Activated naive CD4-positive, alpha-beta T cell treated with anti-CD3 and anti-CD28 coated beads, Interleukin-2, amount 50 U/mL, for 72 hours (primary cell): ENCODE results near the gene NPY4R2. TPM values are rescaled to one million over a fixed set of nuclear protein-coding genes. Genes with fewer than 3 reads are reported as not detected.
"Not testable (repeated sequence)": the region's sequence is repeated elsewhere in the genome, so short reads cannot be mapped to it uniquely, and the experiment has no call there.

Source experiments
- ATAC-seq, 2 donors: fragments of 150-1000 bp; cut with Tn5 transposase; 2 replicates each; pipeline ENCODE4 v1.10.0; 2021; ENCODE audit warnings: mild to moderate bottlenecking in 2 of 2, moderate library complexity in 2 of 2
- DNase-seq, 2 donors: peaks; one replicate each; pipeline ENCODE4 v3.0.0; 2021 to 2022; ENCODE audit warnings: low spot score in 2 of 2
- H3K27ac Mint-ChIP-seq, 2 donors: one replicate each; pipeline ENCODE4 v1.8.0; 2022; ENCODE audit warnings: mild to moderate bottlenecking in 2 of 2, mixed read lengths in 2 of 2
- H3K36me3 Mint-ChIP-seq, 2 donors: one replicate each; pipeline ENCODE4 v1.8.0; 2022; ENCODE audit warnings: mixed read lengths in 2 of 2
- H3K9me3 Mint-ChIP-seq, 2 donors: one replicate each; pipeline ENCODE4 v1.8.0; 2022; ENCODE audit warnings: mixed read lengths in 2 of 2
- total RNA-seq, 2 donors: library from RNA; stranded (reverse); gene quantifications; one replicate each; pipeline ENCODE4 v1.2.3, GENCODE V29; 2022

NPY4R2 gene, protein sequence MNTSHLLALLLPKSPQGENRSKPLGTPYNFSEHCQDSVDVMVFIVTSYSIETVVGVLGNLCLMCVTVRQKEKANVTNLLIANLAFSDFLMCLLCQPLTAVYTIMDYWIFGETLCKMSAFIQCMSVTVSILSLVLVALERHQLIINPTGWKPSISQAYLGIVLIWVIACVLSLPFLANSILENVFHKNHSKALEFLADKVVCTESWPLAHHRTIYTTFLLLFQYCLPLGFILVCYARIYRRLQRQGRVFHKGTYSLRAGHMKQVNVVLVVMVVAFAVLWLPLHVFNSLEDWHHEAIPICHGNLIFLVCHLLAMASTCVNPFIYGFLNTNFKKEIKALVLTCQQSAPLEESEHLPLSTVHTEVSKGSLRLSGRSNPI
- total RNA-seq: not detected

DNA sequence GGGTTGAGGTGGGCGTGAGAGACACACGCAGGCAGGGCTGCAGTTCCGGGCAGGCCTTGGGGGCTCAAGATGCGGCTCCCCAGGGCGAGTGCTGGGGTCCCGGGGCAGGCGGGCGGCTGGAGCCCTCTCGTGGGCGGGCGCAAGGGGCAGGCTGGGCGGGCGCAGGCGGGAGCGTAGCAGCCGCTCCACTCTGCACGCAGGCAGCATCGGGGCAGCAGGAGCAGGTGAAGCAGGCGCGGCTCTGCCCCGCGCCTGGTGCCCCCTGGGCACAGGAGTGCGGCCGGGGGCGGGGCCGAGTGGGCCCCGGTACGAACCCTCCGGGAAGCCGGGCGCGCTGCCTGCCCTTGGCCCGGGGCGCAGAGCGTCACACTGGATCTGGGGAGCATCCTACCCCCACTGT is at the start of gene NPY4R2:
NPY4R2 (plus strand) TSS at position 188 of the 400 bp plus-strand sequence. CDS start 3,326 bp downstream, outside the sequence.
- H3K9me3 Mint-ChIP-seq, H3K27ac Mint-ChIP-seq, DNase-seq, H3K36me3 Mint-ChIP-seq, ATAC-seq: not testable (repeated sequence)

DNA sequence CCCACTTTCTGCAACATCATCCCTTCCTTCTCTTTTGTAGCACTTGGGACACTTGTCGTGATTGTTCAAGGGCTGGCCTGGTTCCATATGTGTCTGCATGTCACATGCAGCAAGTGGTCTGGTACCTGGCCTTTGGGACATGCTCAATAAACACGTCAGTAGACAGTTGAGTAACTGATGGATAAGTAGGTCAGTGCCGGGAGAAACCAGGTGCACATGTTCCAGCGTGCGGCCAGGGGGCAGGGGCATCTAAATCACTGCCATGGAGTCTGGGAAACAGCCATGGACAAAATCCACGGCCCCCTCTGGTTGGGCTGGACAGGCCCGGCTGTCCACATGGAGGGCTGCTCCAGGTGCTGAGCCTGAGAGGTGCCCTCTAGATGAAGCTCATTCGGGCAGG is 47.6 kb upstream of the NPY4R2 start:
- H3K9me3 Mint-ChIP-seq: not testable (repeated sequence)

DNA sequence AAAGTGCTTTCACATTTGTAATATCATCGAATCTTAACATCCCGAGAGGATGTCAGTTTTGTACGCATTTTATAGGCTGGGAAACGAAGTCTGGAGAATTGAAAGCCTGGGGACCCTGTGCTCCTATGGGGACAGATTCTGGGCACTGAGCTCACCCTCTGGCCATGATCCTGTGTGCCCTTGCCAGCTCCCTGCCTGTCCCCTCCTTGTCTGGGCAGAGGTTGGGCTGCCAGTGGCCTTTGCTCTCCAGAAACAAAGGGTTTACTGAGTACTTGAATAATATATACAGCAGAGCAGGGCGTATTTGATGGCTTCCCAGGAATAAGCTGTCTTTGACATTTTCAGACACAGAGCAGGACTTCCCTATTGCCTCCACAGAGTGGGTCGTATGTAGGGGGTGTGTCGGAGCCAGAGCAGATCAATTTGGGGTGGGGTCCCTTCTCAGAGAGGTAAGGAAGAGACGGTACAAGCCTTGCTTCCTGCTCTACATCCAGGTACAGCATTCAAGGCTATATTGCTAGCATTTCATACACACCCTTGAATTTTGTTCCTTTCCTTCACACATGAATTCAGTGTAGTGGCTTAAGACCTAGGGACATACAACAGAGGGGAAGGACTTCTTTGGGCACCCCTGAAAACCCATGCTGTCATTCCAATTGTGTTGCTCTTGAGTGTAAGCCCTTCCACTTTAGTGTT is 46.8 kb upstream of the NPY4R2 start:
- ATAC-seq, H3K9me3 Mint-ChIP-seq, H3K36me3 Mint-ChIP-seq: not testable (repeated sequence)

More for the DNA sequence above, 47.6 kb upstream of the NPY4R2 start:
- DNase-seq, H3K27ac Mint-ChIP-seq, ATAC-seq, H3K36me3 Mint-ChIP-seq: not testable (repeated sequence)

DNA sequence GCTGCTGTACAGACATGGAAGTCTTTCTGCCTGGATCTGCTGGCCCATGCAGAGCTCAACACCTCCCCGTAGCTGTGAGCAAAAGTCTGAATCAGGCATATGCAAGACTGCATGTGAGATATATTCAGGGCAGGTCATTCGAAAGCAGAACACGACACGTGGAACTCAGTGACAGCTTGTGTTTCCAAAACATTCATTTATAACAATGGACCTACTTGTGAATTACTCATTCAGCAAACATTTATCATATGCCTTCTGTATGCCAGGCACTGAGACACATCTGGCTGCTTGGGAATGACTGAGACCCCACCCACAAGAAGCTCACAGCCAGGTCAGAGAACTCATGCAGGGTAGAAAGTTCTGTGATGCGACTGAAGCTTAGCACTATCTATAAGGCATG is 46.2 kb upstream of the NPY4R2 start:
- H3K27ac Mint-ChIP-seq, ATAC-seq: not testable (repeated sequence)

More for the DNA sequence above, 46.8 kb upstream of the NPY4R2 start:
- not testable (repeated sequence) for DNase-seq, H3K27ac Mint-ChIP-seq

DNA sequence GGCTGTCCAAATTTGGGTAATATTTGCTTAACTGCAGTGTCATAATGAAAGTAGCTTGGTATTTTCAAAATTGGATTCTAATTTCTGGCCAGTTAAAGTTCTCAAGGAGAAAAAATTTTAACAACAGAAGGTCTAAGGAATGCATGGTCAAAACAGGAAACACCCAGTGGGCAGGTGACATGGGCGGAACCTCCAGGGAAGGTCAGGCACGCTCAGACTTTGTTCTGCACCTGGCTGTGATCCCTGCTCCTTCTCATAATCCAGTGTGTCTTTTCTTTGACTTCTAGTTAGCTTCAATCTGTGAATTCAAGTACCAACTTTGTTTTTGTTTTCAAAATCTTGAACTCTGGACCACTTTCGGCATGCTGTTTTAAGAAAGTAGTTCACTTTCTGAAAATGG is 34.2 kb upstream of the NPY4R2 start:
- H3K27ac Mint-ChIP-seq, H3K9me3 Mint-ChIP-seq, ATAC-seq, H3K36me3 Mint-ChIP-seq, DNase-seq: not testable (repeated sequence)

More for the DNA sequence above, 46.2 kb upstream of the NPY4R2 start:
- H3K9me3 Mint-ChIP-seq, H3K36me3 Mint-ChIP-seq, DNase-seq: not testable (repeated sequence)

DNA sequence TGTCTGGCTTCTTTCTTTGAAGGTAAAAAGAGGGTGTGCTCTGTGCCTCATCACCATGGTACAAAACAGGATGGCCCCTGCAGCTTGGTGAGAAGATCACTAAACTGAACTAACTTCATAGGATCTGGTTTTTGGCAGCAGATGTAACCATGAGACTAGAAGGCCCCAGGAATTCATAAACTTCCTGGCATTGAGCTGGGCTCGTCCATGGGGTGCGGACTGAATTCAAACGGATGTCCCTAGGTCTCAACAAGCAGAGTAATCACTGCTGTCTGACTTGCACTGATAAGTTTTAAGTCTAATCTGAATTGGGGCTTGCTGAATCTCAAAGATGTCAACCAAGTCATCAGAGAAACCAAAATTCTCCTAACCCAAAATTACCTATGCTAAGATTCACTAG is 33.5 kb upstream of the NPY4R2 start:
- not testable (repeated sequence) for H3K36me3 Mint-ChIP-seq, H3K9me3 Mint-ChIP-seq, DNase-seq, H3K27ac Mint-ChIP-seq, ATAC-seq

DNA sequence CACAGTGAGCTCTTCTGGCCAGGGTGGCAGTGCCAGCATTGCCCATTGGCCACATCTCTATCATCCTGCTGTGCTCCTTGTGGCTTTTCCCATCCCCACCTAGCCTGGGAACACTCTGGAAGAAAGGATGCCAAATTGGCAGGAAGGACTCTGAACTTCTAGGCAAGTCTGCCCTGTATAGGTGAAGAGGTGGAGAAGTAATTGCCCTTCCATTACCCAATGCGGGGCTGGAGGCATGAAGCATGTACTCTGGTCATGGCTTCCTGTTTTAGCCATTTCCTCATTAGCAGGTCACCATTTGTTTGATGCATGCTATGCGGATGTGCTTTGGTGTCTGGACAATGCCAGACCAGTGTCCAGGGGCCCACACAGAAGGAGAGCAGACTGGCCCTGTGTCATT is 32.1 kb upstream of the NPY4R2 start:
- not testable (repeated sequence) for H3K9me3 Mint-ChIP-seq, H3K36me3 Mint-ChIP-seq, DNase-seq, H3K27ac Mint-ChIP-seq, ATAC-seq

DNA sequence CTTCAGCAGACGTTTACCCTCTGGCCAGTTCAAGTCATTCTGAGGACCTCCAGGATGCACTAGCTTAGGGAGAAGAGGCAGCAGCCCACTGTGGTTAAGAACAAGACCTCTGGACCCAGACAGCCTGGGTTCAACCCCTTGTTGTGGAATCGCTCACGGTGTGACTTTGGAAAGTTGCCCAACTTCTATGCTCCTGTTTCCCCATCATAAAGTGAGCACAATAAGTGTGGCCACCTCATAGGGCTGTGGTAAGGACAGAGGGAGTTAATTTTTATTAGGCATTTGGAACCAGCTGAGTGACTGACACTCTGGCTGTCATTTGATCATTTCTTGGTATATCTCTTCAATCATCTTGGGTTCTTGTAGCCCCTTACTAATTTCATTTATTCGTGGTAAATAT is 31.6 kb upstream of the NPY4R2 start:
- not testable (repeated sequence) for DNase-seq, H3K36me3 Mint-ChIP-seq, H3K9me3 Mint-ChIP-seq, H3K27ac Mint-ChIP-seq, ATAC-seq

DNA sequence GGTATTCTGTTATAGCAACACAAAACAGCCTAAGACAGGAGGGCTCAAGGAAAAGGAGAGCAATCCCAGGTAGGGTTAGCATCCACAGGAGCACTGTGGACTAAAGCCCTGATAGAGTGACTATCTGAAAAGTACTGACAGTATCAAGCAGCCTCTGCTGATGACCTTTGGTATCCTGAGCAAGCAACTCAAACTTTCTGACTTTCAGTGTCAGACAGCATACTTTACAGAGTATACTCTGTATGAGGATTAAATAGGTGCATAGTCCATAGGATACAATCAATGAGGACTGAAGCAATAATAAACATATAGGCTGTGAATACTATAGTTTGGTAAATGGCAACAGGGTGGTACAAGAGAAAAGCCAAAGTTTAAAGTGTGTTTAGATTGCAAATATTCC is 27.7 kb upstream of the NPY4R2 start:
- not testable (repeated sequence) for ATAC-seq, DNase-seq, H3K9me3 Mint-ChIP-seq, H3K36me3 Mint-ChIP-seq, H3K27ac Mint-ChIP-seq

DNA sequence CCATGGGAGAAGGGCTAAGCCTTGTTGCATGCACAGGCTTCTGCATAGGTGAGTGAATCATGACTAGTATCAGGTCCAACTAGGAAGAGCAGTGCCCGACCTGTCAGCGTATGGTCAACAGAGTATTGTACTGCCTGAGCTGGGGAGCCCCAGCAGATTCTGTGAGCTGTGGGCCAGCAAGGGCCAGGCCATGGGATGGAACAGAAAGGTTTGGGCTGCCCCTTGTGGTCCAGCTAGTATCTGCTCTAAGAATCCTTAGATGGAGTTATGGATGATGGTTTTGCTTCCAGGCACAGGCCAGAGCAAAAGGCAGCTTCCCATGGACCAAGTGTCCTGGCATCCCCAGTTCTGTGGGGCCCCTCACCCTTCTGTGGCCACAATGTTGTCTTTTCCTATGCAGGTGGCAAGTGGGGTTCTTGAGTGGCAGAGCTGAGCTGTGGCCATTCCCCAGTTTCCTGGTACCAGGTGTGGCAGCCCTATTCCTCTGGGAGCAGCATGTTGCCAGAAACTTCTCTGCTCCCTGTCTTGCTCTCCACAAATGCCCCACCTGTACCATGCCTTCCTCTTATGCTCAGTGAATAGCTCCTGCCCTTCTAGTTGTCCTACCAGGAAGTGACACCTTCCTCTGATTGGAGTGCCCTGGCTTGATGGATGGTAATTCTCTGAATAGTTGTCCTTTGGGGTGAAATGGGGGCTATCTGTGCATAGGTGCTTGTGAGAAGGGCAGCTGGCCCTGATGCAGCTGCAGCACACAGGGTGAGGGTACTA is 25.8 kb upstream of the NPY4R2 start:
- not testable (repeated sequence) for DNase-seq, H3K36me3 Mint-ChIP-seq, H3K27ac Mint-ChIP-seq, ATAC-seq, H3K9me3 Mint-ChIP-seq

DNA sequence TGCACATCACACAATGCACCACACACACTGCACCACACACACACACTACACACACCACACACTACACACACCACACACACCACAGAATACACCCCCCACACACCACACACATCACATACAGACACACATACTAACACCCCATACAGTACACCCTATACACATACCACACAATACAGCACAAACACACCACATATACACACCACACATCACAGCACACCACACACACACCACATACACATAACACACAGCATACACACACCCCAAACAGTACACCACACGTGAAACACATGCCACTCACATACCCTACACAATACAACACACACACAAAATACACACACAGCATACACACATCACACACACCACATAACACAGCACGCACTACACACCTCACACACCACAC is 23.9 kb upstream of the NPY4R2 start:
- not testable (repeated sequence) for H3K36me3 Mint-ChIP-seq, H3K9me3 Mint-ChIP-seq, DNase-seq
- peak overlapping the region in 1 of 2 donors; percentile 5 for H3K27ac Mint-ChIP-seq
- ATAC-seq: peak in 1 of 2 donors; percentile 34

DNA sequence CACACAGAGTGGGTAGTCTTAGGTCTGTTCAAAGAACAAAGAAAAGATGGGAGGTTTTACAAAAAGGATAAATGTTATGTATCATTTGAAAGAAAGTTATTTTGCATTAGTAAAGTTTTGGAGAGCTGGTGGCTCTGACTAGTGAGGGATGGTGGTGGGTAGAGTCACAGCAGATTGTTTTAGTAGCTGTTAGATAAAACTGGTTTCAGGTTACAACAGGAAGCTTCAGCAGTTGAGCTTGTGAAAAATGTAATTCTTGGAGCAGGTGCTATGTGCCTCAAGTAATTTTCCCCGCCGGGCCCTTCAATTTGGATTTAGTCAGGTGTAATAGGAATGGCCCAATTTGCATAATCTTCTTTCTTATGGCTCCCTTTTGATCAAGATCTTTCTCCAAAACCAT is 20.6 kb upstream of the NPY4R2 start:
- H3K9me3 Mint-ChIP-seq, H3K27ac Mint-ChIP-seq, DNase-seq, H3K36me3 Mint-ChIP-seq, ATAC-seq: not testable (repeated sequence)

DNA sequence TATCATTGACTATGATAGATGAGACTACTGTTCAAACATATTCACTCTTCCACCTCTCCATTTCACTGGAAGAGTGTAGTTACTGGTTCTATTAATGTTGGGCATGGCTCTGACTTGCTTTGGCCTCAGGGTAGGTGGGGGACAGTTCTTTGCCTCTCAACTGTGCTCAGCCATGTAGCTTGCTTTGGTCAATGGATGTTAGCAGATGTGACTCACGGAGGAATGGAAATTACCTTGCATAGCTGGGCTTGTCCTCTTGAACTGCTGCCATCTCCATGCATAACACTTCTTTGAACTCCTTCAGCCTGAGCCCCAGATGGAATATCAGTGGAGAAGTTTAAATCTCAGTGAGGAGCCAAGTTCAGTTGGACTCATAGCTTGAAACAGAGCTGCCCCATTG is 9.1 kb upstream of the NPY4R2 start:
- not testable (repeated sequence) for H3K9me3 Mint-ChIP-seq, H3K27ac Mint-ChIP-seq, H3K36me3 Mint-ChIP-seq, DNase-seq, ATAC-seq

DNA sequence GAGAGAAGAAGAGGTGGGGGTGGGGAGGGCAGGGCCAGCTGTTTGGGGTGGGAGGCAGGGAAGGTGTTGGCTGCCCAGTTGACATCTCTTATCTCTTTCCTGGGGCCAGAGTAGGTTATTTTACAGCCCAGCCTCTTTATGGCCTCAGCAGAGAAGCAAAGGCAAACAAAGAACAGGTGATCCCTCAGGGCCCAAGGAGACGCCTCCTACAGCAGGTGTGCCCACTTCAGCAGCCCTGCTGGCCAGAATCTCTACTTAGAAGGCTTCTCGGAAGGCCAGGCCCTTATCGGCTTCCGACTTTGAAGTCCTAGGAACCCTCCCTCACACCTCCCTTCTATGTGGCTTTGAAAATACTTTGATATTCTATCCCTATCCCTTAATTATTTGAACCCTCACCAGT is 8.0 kb upstream of the NPY4R2 start:
- not testable (repeated sequence) for DNase-seq, H3K27ac Mint-ChIP-seq, ATAC-seq, H3K9me3 Mint-ChIP-seq, H3K36me3 Mint-ChIP-seq

DNA sequence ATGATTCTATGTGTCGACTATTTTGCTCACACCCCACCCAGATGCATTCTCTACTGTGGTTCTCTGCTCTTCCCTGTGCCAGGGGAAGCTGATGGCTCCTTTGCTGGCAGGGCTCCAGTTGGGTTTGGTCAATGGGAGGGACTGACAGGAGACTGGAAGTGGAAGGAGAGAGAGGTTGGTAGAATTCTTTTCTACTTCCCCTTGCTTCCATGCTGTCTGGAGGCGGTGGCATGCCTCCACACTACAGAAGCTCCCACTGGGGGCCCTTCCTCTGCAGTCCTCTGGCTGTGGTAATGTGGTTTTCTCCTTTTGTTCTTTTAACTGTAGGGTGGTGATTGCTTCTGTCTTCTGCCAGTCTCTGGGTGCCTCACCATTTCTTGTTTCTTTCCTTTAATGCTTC is 4.4 kb upstream of the NPY4R2 start:
- not testable (repeated sequence) for ATAC-seq, H3K27ac Mint-ChIP-seq, H3K9me3 Mint-ChIP-seq, H3K36me3 Mint-ChIP-seq, DNase-seq

DNA sequence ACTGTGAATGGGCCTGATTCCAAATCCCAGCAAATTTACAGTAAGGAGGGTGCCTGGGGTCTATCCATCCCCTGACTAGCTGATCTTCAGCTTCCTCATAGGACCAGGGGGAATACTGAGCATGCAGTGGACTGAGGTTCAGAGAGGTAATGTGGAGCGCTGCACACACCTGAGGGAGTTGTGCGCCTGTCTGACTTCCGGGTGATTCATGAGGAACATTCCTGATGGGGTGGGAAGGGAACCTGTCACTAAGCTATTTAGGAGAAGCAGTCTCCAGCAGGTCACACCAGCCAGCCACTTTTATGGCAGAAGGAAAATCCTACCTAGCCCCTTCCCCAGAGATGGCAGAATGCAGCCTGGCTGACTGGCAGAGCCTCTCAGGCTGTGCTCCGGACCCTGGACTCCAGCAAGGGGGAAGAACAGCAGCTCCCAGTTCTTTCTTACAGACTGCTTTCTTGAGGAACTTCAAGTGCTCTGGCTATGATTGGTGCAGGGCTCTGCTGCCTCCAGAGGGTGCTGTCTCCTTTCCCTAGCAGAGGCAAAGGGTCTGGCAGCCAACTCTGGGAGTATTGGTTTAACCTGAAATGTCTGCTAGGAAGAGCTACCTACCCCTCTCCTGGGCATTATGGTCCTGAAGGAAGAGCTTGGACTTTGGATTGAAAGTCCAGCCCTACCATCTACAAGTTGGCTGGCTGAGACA is 2.5 kb upstream of the NPY4R2 start:
- H3K27ac Mint-ChIP-seq, DNase-seq, H3K36me3 Mint-ChIP-seq, H3K9me3 Mint-ChIP-seq: not testable (repeated sequence)
- ATAC-seq: peak; percentile 18 to 30
